B cell (primary cell): ENCODE measurements around the gene NRP1.

ENCODE experiments used
- EZH2 ChIP-seq: IDR thresholded peaks from 2 replicates; pipeline ENCODE4 v1.6.1; 2012; ENCODE audit warnings: borderline replicate concordance, low read depth, mild to moderate bottlenecking, moderate library complexity, low read length; ENCODE audit not compliant: insufficient read depth, poor library complexity, severe bottlenecking
- TF ChIP-seq, protein P1 (sequence below): fragments of 200-600 bp; IDR thresholded peaks from one replicate; pipeline ENCODE4 v1.8.0; 2022; ENCODE audit warnings: antibody characterized with exemption, mild to moderate bottlenecking

- TF ChIP-seq, protein P1, sequence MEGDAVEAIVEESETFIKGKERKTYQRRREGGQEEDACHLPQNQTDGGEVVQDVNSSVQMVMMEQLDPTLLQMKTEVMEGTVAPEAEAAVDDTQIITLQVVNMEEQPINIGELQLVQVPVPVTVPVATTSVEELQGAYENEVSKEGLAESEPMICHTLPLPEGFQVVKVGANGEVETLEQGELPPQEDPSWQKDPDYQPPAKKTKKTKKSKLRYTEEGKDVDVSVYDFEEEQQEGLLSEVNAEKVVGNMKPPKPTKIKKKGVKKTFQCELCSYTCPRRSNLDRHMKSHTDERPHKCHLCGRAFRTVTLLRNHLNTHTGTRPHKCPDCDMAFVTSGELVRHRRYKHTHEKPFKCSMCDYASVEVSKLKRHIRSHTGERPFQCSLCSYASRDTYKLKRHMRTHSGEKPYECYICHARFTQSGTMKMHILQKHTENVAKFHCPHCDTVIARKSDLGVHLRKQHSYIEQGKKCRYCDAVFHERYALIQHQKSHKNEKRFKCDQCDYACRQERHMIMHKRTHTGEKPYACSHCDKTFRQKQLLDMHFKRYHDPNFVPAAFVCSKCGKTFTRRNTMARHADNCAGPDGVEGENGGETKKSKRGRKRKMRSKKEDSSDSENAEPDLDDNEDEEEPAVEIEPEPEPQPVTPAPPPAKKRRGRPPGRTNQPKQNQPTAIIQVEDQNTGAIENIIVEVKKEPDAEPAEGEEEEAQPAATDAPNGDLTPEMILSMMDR = no peak
- no peak for TF ChIP-seq EZH2
Measured at GRCh38 chr10:33242931-33243330, 91.5 kb downstream of the NRP1 start.
